ENCODE data around the gene CMYA5.

- TF ChIP-seq CTCF (IDR thresholded peaks at IDR 0.05 in 4 of 5, conservative IDR thresholded peaks at IDR 0.05 in 1 of 5) (no peak), POLR2A (IDR thresholded peaks at IDR 0.05) (no peak)
Observed at GRCh38 chr5:79640571-79641055, 49.0 kb upstream of the CMYA5 start.
